Medulla oblongata (tissue), 1 donor: ENCODE data around the gene SLC9A5.

ENCODE experiments used
- DNase-seq: peaks from one replicate; pipeline ENCODE4 v3.0.0-alpha.2; 2015; ENCODE audit errors: extremely low spot score

Gene SLC9A5

DNA sequence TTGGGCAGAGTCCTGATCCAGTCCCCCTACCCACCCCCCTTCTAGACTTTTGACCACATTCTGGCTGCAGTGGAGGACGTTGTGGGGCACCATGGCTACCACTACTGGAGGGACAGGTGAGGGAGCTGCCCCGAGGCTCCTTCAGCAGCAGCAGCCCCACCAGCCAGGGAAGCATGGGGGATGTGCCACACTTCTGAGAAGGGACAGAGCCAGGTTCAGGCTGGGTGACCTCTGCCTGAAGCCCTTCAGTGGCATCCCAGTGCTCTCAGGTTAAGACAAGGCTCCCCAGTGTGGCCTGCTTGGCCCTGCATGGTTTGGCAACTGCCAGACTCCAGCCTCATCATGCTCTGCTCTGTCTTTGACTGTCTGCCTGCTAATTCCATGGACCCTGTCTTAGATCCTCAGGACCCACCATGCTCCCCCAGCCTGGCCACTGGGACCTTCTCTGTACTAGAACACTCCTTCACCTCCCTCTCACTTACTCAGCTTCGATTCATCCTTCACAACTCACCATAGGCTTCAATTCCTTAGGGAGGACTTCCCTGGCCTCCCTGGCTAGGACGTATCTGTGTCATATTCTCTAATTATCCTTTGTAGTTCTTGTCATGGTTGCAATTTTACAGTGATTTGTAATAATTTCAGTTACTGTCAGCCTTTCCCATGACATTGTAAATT, 8.8 kb downstream of the SLC9A5 start:
- no peak for DNase-seq

GRCh38 chr16:67258161-67258835, 9.5 kb downstream of the SLC9A5 start:
- no peak for DNase-seq

GRCh38 chr16:67259705-67260104, 10.9 kb downstream of the SLC9A5 start:
- DNase-seq = no peak

- DNase-seq = no peak
Observed at GRCh38 chr16:67260426-67261063, 11.8 kb downstream of the SLC9A5 start.

GRCh38 chr16:67263201-67263600, 14.4 kb downstream of the SLC9A5 start:
- DNase-seq = no peak

GRCh38 chr16:67264277-67264676, 15.5 kb downstream of the SLC9A5 start:
- no peak for DNase-seq

DNA sequence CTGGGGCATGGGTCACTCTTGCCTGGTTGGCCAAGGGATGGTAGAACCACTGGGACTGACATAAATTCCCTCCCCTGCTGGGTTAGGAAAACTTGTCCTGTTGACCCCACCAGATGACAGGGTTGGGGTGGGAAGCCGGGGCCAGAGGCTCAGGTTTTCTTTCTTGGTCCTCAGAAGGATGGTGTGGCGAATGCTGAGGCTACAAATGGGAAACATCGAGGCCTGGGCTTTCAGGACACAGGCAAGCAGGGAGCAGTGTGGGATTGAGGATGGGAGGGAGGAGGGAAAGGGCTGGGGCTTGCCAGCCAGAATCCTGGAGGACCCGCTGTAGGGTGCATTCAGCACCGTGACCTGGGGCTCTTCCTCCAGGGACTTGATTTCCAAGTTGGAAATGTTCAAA, 16.1 kb downstream of the SLC9A5 start:
- DNase-seq = no peak

DNA sequence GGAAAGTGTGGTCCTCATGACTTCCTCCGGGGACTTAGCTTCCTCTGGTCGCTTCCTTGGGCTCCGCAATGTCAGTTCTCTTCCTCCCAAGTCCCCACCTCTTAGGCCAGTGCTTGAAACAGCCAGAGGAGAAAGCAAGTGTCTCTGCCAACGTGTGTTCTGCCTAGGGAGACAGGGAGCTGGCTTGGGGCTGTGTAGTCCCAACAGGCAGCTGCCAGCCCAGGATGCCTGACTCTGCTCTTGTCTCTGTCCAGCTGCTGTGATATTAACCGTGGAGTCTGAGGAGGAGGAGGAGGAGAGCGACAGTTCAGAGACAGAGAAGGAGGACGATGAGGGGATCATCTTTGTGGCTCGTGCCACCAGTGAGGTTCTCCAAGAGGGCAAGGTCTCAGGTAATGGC, 17.1 kb downstream of the SLC9A5 start:
- DNase-seq = no peak

DNA sequence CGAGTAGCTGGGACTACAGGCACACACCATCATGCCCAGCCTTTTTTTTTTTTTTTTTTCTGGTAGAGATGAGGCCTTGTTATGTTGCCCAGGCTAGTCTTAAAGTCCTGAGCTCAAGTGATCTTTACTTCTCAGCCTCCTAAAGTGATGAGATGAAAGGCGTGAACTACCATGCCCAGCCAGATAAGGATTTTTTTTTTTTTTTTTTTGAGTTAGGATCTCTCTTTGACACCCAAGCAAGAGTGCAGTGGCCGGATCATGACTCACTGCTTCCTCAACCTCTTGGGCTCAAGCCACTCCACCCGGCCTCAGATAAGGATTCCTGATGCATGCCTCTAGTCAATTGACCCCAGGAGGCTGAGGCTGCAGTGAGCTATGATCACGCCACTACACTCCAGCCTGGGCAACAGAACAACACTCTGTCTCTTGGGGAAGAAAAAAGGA, 19.4 kb downstream of the SLC9A5 start:
- DNase-seq = no peak

GRCh38 chr16:67269766-67270165, 21.0 kb downstream of the SLC9A5 start:
- DNase-seq = no peak

GRCh38 chr16:67270931-67271338, 22.2 kb downstream of the SLC9A5 start:
- DNase-seq = no peak

DNA sequence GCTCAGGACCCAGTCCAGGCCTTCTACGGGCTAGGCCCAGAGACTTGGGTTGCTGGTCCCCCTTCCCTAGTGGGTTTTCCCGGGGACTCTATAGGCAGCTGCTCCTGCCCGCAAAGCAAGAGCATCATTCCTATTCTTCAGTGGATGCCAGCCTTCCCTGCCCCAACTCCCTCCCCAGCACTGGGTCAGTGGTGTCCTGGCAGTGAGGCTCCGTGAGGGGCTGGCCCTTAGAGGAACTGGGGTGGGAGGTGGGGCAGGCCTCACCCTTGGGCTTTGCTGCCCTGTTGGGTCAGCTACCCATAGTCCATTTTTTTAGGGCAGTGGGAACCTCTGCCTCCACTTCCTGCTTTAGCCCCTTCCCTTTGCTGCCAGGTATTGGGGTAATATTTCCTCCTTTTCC, 22.7 kb downstream of the SLC9A5 start:
- DNase-seq = no peak

GRCh38 chr16:67275321-67275720, 26.5 kb downstream of the SLC9A5 start:
- DNase-seq = no peak

DNA sequence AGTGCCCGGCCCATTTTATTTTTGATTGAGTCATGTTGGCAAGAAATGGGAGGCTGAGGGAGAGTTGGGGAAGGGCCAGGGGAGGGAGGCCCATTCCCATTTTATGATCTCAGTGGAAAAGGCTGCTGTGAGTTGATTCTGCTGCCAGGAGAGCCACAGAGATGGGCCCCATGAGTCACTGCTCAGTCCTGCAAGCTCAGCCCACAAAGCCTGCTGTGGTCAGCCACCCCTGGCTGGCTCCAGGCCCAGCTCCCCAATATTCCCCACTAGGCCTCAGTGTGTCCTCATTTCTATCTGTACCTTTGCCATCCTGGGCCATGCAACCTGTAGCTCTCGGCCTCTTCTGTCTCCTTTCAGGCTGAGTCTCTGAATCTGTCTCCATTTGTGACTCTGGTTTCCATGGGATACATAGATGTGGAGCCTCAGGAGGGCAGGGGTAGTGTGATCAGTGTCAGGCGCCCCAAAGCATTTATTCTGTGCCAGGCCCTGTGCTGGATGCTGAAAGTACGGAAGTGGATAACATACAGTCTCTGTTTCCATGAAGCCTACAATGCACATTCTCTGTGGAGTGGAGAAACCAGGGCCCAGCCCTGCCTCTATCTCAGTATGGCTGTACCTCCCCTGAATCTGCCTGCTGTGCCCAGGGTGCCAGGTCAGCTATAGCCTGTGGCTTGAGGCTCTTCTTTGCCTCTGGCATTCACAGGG, 28.7 kb downstream of the SLC9A5 start:
- DNase-seq = no peak

- DNase-seq = no peak
Observed at GRCh38 chr16:67277999-67278772, 29.4 kb downstream of the SLC9A5 start.

GRCh38 chr16:67278773-67279295, 30.1 kb downstream of the SLC9A5 start:
- no peak for DNase-seq

DNA sequence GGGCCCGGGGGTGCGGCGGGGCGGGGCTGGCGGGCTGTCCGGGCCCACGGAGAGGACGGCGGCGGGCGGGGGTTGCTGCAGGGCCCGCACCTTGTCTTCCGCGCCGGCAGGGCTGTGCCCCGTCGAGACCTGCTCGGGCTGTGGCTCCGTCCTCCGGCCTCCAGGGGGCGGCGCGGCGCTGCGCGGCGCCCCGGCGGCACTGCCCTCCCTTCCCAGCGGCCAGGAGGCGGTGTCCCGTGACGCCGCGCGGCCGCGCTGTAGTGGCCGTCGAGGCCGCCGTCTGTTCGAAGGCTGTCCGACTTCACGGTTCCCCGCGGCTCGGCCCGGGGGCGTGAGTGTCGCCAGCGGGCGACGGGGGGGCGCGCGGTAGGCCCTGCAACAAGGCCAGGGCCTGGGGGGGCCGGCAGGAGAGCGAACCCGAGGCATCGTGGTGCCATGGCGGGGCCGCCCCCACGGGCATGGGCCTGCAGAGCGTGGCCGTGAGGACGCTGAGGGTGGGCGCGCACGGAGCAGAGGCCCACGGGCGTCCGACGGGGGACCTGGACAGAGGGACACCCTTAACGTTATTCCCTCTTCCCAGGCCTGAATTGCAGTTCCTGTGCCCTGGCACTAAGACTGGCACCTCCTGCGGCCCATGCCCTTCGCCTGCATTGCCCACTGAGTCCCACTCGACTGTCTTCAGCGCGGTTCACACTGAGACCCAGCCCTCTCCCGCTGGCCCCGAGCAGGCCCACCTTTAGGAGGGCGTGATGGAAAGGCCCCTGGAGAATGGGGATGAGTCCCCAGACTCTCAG, 30.7 kb downstream of the SLC9A5 start, which contains the start of gene PLEKHG4:
Gene PLEKHG4, plus strand, starts transcription at position 237 of the 794 bp plus-strand sequence. Its CDS starts 513 bp downstream, at position 750.
- DNase-seq = peak; percentile 59

GRCh38 chr16:67280090-67281015, 31.6 kb downstream of the SLC9A5 start:
- DNase-seq = no peak
